Measurements from ENCODE around the gene CCDC24. TPM values are rescaled to one million over a fixed set of nuclear protein-coding genes. Genes with fewer than 3 reads are reported as not detected.

Gene CCDC24
- total and polyA plus RNA-seq, 2 of the 13 experiments (the other 11 are each of a cell fraction or from before 2014, with no cell fraction given) = 1.4 to 2.9 TPM

- TF ChIP-seq TCF12 (IDR thresholded peaks at IDR 0.05) (no peak), TCF12 (CRISPR knock-in tag; IDR thresholded peaks at IDR 0.05) (no peak), YY1 (IDR thresholded peaks at IDR 0.05; ENCODE audit: insufficient read depth, insufficient replicate concordance, low read depth, low read length) (peak; percentile 8), ZNF766 (CRISPR knock-in tag; IDR thresholded peaks at IDR 0.05; ENCODE audit: borderline replicate concordance) (peak; percentile 6; the same call in 1 of the 2 replicates), ZNF704 (CRISPR knock-in tag; IDR thresholded peaks at IDR 0.05; ENCODE audit: borderline replicate concordance) (no peak; the same call in 1 of the 2 replicates), ZMAT3 (CRISPR knock-in tag; conservative IDR thresholded peaks at IDR 0.05) (0 out of 2 replicates have a peak, but pooled peaks have one; percentile 10), REL (CRISPR knock-in tag; conservative IDR thresholded peaks at IDR 0.05) (0 out of 2 replicates have a peak, but pooled peaks have one; percentile 2), ZBTB42 (CRISPR knock-in tag; IDR thresholded peaks at IDR 0.05) (0 out of 2 replicates have a peak, but pooled peaks have one; percentile 53), MAFG (CRISPR knock-in tag; IDR thresholded peaks at IDR 0.05) (no peak), ZNF850 (CRISPR knock-in tag; conservative IDR thresholded peaks at IDR 0.05) (0 out of 2 replicates have a peak, but pooled peaks have one; percentile 27), ZIK1 (CRISPR knock-in tag; IDR thresholded peaks at IDR 0.05; ENCODE audit: borderline replicate concordance, low read depth) (no peak), ZNF670 (CRISPR knock-in tag; IDR thresholded peaks at IDR 0.05; ENCODE audit: borderline replicate concordance) (0 out of 2 replicates have a peak, but pooled peaks have one; percentile 36), ZNF281 (CRISPR knock-in tag; IDR thresholded peaks at IDR 0.05; ENCODE audit: borderline replicate concordance) (peak; percentile 52; the same call in 1 of the 2 replicates), ETV6 (CRISPR knock-in tag; conservative IDR thresholded peaks at IDR 0.05) (no peak), ZNF446 (CRISPR knock-in tag; IDR thresholded peaks at IDR 0.05) (0 out of 2 replicates have a peak, but pooled peaks have one; percentile 61), ZNF790 (CRISPR knock-in tag; IDR thresholded peaks at IDR 0.05; ENCODE audit: borderline replicate concordance) (0 out of 2 replicates have a peak, but pooled peaks have one; percentile 48), FLYWCH1 (CRISPR knock-in tag; IDR thresholded peaks at IDR 0.05) (0 out of 2 replicates have a peak, but pooled peaks have one; percentile 57), KLF12 (CRISPR knock-in tag; IDR thresholded peaks at IDR 0.05; ENCODE audit: borderline replicate concordance) (peak; percentile 50; the same call in 1 of the 2 replicates), IKZF1 (IDR thresholded peaks at IDR 0.05) (no peak), TRAFD1 (CRISPR knock-in tag; IDR thresholded peaks at IDR 0.05; ENCODE audit: borderline replicate concordance) (0 out of 2 replicates have a peak, but pooled peaks have one; percentile 30), HNRNPK (IDR thresholded peaks at IDR 0.05; ENCODE audit: low read depth, low read length, poor library complexity, severe bottlenecking) (peak; percentile 33), FOXA1 (IDR thresholded peaks at IDR 0.05) (no peak), FOXA1 (CRISPR knock-in tag; IDR thresholded peaks at IDR 0.05) (peak; percentile 61)
These were observed 16.0 kb upstream of the CCDC24 start (continued) for GRCh38 chr1:43975249-43975961.

All from HepG2 (cell line).